ENCODE results near the gene SIGLEC15. TPM values are rescaled to one million over a fixed set of nuclear protein-coding genes. Genes with fewer than 3 reads are reported as not detected.

Gene SIGLEC15
- total and polyA plus RNA-seq, 2 donors (not counting 1 experiment from before 2014, with no cell fraction given), result not detected

DNA sequence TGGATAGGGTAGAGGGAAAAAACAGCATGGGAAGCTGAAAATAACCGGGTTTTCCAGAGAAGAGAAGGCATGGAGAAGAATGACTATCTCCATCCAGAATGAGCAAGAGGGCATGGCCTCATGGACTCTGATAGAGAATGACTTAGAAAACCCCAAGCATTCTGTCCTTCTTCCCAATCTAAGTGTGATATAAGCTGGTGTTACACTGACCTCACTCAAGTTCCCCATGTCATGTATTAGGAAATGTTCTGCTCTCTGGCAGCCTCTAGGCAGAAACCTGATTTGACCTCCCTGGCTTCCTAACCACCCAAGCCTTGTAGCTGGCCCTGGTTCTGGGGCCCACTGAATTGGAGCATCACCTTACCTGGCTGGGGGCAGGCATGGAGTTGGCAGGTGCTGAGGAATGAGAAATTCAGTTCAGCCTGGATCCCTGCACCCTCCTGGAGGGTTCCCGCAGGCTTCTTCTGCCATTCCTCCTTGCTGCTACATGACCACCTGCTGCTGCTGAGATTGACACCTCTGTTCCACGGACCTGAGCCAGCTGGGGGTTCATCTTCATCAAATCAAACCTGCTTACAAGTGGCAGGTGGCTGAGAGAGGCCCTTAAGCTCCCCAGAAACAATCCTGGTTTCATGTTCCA lies 5.2 kb upstream of the SIGLEC15 start:
- no peak for ATAC-seq (ENCODE audit: low read depth)
- H2AFZ ChIP-seq (ENCODE audit: insufficient read depth, low read depth, low read length, poor library complexity, severe bottlenecking), result no peak overlapping the region
- H3K4me1 ChIP-seq (ENCODE audit: control insufficient read depth in 2 of 2, insufficient read depth in 2 of 2, low read length in 2 of 2), result peaks cover under 1% of the 10 kb centered on the region in 2 donors
- no peak overlapping the region for H3K4me2 ChIP-seq (replicated peaks; ENCODE audit: low read depth, low read length, poor library complexity, severe bottlenecking)
- H3K4me3 ChIP-seq (ENCODE audit: control extremely low read depth in 1 of 5, extremely low read depth in 1 of 5, insufficient read depth in 1 of 5, low read depth in 2 of 5, low read length in 4 of 5), result no peak overlapping the region
- H3K9ac ChIP-seq (ENCODE audit: low read length), result no peak overlapping the region
- Mint-ChIP-seq H3K27ac (no peak overlapping the region), H3K4me3 (no peak overlapping the region), H3K9me3 (ENCODE audit: insufficient read depth) (peaks cover 16% of the 10 kb centered on the region), H3K27me3 (peaks cover 41% of the 10 kb centered on the region), H3K4me1 (peaks cover 11% of the 10 kb centered on the region)
- H3K27ac ChIP-seq (ENCODE audit: low read length in 2 of 2), result no peak overlapping the region
- no peaks in the 10 kb centered on the region for H3K79me2 ChIP-seq (ENCODE audit: control insufficient read depth, insufficient read depth, low read length)
- H3K9me3 ChIP-seq (ENCODE audit: control extremely low read depth in 1 of 3, control insufficient read depth in 2 of 3, insufficient read depth in 1 of 3, low read length in 2 of 3), result no peaks in the 10 kb centered on the region
- peaks cover 0 to 14% (median 5%) of the 10 kb centered on the region in 4 experiments for H3K27me3 ChIP-seq (replicated peaks in 1 of 4; ENCODE audit: control extremely low read depth in 1 of 4, control insufficient read depth in 3 of 4, insufficient read depth in 4 of 4, low read length in 3 of 4)
- H4K20me1 ChIP-seq (ENCODE audit: control insufficient read depth, insufficient read depth, low read length, poor library complexity, severe bottlenecking), result no peaks in the 10 kb centered on the region
- ChIA-PET CTCF (no interaction called here), POLR2A (no interaction called here)
- 83% methylated on average over 3 of the region's 3 CpGs for WGBS (ENCODE audit: insufficient coverage)
- no peaks in the 10 kb centered on the region for H3K36me3 ChIP-seq (replicated peaks in 1 of 2; ENCODE audit: control extremely low read depth in 1 of 2, control insufficient read depth in 1 of 2, extremely low read depth in 1 of 2, insufficient read depth in 2 of 2, low read length in 1 of 2)
- no peak for DNase-seq
- intact Hi-C loops (cut with micrococcal nuclease), result no loop called here
- TF ChIP-seq EZH2 (IDR thresholded peaks at IDR 0.05; ENCODE audit: borderline replicate concordance, insufficient read depth, low read depth, low read length, poor library complexity, severe bottlenecking) (no peak), CTCF (IDR thresholded peaks at IDR 0.05) (no peak)

DNA sequence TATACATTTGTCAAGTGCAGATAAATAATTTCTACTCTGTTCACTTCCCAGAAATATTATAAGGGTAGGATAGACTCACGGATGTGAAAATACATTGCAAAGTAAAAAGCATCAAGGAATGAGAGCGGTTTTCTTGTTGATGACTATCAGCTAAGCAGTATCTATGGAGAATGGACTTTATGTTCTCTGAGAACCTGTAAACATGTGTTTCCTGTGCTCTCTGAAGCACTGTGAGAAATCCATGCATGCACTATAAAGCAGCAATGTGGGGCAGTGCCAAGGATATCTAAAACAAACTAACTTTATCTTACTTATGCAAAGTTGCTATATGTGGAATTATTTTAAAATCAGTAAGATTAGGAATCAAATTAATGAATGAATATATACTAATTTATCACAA lies 4.4 kb upstream of the SIGLEC15 start:
- Histone ChIP-seq H4K20me1 (ENCODE audit: control insufficient read depth, insufficient read depth, low read length, poor library complexity, severe bottlenecking) (no peaks in the 10 kb centered on the region), H3K4me3 (ENCODE audit: control extremely low read depth in 1 of 5, extremely low read depth in 1 of 5, insufficient read depth in 1 of 5, low read depth in 2 of 5, low read length in 4 of 5) (no peak overlapping the region), H3K79me2 (ENCODE audit: control insufficient read depth, insufficient read depth, low read length) (no peaks in the 10 kb centered on the region), H3K36me3 (replicated peaks in 1 of 2; ENCODE audit: control extremely low read depth in 1 of 2, control insufficient read depth in 1 of 2, extremely low read depth in 1 of 2, insufficient read depth in 2 of 2, low read length in 1 of 2) (no peaks in the 10 kb centered on the region), H2AFZ (ENCODE audit: insufficient read depth, low read depth, low read length, poor library complexity, severe bottlenecking) (no peak overlapping the region), H3K4me2 (replicated peaks; ENCODE audit: low read depth, low read length, poor library complexity, severe bottlenecking) (no peak overlapping the region), H3K4me1 (ENCODE audit: control insufficient read depth in 2 of 2, insufficient read depth in 2 of 2, low read length in 2 of 2) (peaks cover 9% of the 10 kb centered on the region in 2 donors), H3K9me3 (ENCODE audit: control extremely low read depth in 1 of 3, control insufficient read depth in 2 of 3, insufficient read depth in 1 of 3, low read length in 2 of 3) (no peaks in the 10 kb centered on the region), H3K27me3 (replicated peaks in 1 of 4; ENCODE audit: control extremely low read depth in 1 of 4, control insufficient read depth in 3 of 4, insufficient read depth in 4 of 4, low read length in 3 of 4) (peaks cover 0 to 14% (median 5%) of the 10 kb centered on the region in 4 experiments), H3K9ac (ENCODE audit: low read length) (no peak overlapping the region), H3K27ac (ENCODE audit: low read length in 2 of 2) (no peak overlapping the region)
- no peak for DNase-seq
- WGBS (ENCODE audit: insufficient coverage), result 58% methylated on average over 1 of the region's 2 CpGs
- H3K4me3 Mint-ChIP-seq, result no peak overlapping the region
- H3K9me3 Mint-ChIP-seq (ENCODE audit: insufficient read depth), result peaks cover 16% of the 10 kb centered on the region
- intact Hi-C loops (cut with micrococcal nuclease), result no loop called here
- H3K4me1 Mint-ChIP-seq, result peaks cover 19% of the 10 kb centered on the region
- ChIA-PET POLR2A (no interaction called here), CTCF (no interaction called here)
- H3K27ac Mint-ChIP-seq, result no peak overlapping the region
- H3K27me3 Mint-ChIP-seq, result peaks cover 44% of the 10 kb centered on the region
- no peak for ATAC-seq (ENCODE audit: low read depth)
- no peak for TF ChIP-seq CTCF (IDR thresholded peaks at IDR 0.05)
- no peak for TF ChIP-seq EZH2 (IDR thresholded peaks at IDR 0.05; ENCODE audit: borderline replicate concordance, insufficient read depth, low read depth, low read length, poor library complexity, severe bottlenecking)
